ENCODE results near the gene CYTL1. TPM values are rescaled to one million over a fixed set of nuclear protein-coding genes. Genes with fewer than 3 reads are reported as not detected.
A peak's percentile ranks its signal among the peaks of the same experiment; 100 is the strongest.
"Not testable (repeated sequence)": the region's sequence is repeated elsewhere in the genome, so short reads cannot be mapped to it uniquely, and the experiment has no call there.

CYTL1 gene
- total RNA-seq, 1 donor from 2014 or later: 9.2 TPM

DNA sequence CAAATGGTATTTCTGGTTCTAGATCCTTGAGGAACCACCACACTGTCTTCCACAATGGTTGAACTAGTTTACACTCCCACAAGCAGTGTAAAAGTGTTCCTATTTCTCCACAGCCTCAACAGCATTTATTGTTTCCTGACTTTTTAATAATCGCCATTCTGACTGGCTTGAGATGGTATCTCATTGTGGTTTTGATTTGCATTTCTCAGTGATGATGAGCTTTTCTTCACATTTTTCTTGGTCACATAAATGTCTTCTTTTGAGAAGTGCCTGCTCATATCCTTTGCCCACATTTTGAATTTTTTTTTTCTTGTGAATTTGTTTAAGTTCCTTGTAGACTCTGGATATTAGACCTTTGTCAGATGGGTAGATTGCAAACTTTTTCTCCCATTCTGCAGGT is 22.3 kb downstream of the CYTL1 start:
- H3K27me3 Mint-ChIP-seq (ENCODE audit: low read depth, unreplicated experiment): peaks cover 42% of the 10 kb centered on the region
- not testable (repeated sequence) for H3K4me1 Mint-ChIP-seq (ENCODE audit: low read depth, unreplicated experiment); H3K27ac ChIP-seq (ENCODE audit: low read depth, low read length); H4K20me1 ChIP-seq (ENCODE audit: insufficient read depth, low read length); H3K9me3 Mint-ChIP-seq (ENCODE audit: unreplicated experiment); H3K4me2 ChIP-seq (ENCODE audit: low read length); H3K4me3 Mint-ChIP-seq (ENCODE audit: unreplicated experiment); H2AFZ ChIP-seq (ENCODE audit: low read depth, low read length); H3K9me3 ChIP-seq (ENCODE audit: insufficient read depth, low read depth, low read length); H3K9ac ChIP-seq (ENCODE audit: low read length); H3K4me1 ChIP-seq (ENCODE audit: insufficient read depth, low read length); H3K27me3 ChIP-seq (ENCODE audit: insufficient read depth, low read length); H3K27ac Mint-ChIP-seq (ENCODE audit: unreplicated experiment); H3K36me3 Mint-ChIP-seq (ENCODE audit: low read depth, unreplicated experiment); H3K79me2 ChIP-seq (ENCODE audit: insufficient read depth, low read length); H3K4me3 ChIP-seq (ENCODE audit: insufficient read depth, low read depth, low read length); H3K36me3 ChIP-seq (ENCODE audit: insufficient read depth, low read length)
- peak; percentile 28 for DNase-seq (ENCODE audit: low read depth)
- peak; percentile 41 for FAIRE-seq

DNA sequence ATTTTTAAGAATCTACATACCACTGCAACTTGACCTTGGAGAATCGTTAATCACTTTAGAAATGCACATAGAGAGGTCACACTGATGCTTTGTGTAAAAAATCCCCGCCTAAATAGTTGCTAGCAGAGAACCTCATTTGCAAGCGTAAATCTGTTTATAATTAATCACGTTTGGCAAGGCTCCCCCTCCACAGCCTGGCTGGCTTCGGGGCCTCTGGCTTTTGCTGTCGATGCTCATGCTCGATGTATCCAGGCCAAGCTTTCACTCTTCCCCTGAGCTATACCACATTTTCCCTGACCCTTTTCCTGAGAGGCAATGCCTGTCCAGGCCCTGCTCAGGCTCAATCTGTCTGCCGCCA is 23.4 kb downstream of the CYTL1 start:
- Mint-ChIP-seq H3K4me1 (ENCODE audit: low read depth, unreplicated experiment) (peaks cover 5% of the 10 kb centered on the region), H3K27ac (ENCODE audit: unreplicated experiment) (no peak overlapping the region), H3K9me3 (ENCODE audit: unreplicated experiment) (no peaks in the 10 kb centered on the region), H3K27me3 (ENCODE audit: low read depth, unreplicated experiment) (peaks cover 40% of the 10 kb centered on the region), H3K36me3 (ENCODE audit: low read depth, unreplicated experiment) (peaks cover 2% of the 10 kb centered on the region), H3K4me3 (ENCODE audit: unreplicated experiment) (no peak overlapping the region)
- H3K9me3 ChIP-seq (ENCODE audit: insufficient read depth, low read depth, low read length): no peaks in the 10 kb centered on the region
- H3K4me1 ChIP-seq (ENCODE audit: insufficient read depth, low read length): peaks cover 9% of the 10 kb centered on the region
- H3K4me3 ChIP-seq (ENCODE audit: insufficient read depth, low read depth, low read length): no peak overlapping the region
- TF ChIP-seq, protein P1, sequence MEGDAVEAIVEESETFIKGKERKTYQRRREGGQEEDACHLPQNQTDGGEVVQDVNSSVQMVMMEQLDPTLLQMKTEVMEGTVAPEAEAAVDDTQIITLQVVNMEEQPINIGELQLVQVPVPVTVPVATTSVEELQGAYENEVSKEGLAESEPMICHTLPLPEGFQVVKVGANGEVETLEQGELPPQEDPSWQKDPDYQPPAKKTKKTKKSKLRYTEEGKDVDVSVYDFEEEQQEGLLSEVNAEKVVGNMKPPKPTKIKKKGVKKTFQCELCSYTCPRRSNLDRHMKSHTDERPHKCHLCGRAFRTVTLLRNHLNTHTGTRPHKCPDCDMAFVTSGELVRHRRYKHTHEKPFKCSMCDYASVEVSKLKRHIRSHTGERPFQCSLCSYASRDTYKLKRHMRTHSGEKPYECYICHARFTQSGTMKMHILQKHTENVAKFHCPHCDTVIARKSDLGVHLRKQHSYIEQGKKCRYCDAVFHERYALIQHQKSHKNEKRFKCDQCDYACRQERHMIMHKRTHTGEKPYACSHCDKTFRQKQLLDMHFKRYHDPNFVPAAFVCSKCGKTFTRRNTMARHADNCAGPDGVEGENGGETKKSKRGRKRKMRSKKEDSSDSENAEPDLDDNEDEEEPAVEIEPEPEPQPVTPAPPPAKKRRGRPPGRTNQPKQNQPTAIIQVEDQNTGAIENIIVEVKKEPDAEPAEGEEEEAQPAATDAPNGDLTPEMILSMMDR (IDR thresholded peaks at IDR 0.05; ENCODE audit: insufficient read depth, low read depth, low read length): no peak
- TF ChIP-seq EZH2 (IDR thresholded peaks at IDR 0.05; ENCODE audit: insufficient read depth, low read length): no peak
- H3K79me2 ChIP-seq (ENCODE audit: insufficient read depth, low read length): no peaks in the 10 kb centered on the region
- no peak overlapping the region for H3K9ac ChIP-seq (ENCODE audit: low read length)
- H4K20me1 ChIP-seq (ENCODE audit: insufficient read depth, low read length): no peaks in the 10 kb centered on the region
- no peaks in the 10 kb centered on the region for H3K36me3 ChIP-seq (ENCODE audit: insufficient read depth, low read length)
- DNase-seq (ENCODE audit: low read depth): peak; percentile 22
- H3K4me2 ChIP-seq (ENCODE audit: low read length): no peak overlapping the region
- H3K27ac ChIP-seq (ENCODE audit: low read depth, low read length): no peak overlapping the region
- no peak for FAIRE-seq
- peaks cover 2% of the 10 kb centered on the region for H3K27me3 ChIP-seq (ENCODE audit: insufficient read depth, low read length)
- H2AFZ ChIP-seq (ENCODE audit: low read depth, low read length): no peak overlapping the region

DNA sequence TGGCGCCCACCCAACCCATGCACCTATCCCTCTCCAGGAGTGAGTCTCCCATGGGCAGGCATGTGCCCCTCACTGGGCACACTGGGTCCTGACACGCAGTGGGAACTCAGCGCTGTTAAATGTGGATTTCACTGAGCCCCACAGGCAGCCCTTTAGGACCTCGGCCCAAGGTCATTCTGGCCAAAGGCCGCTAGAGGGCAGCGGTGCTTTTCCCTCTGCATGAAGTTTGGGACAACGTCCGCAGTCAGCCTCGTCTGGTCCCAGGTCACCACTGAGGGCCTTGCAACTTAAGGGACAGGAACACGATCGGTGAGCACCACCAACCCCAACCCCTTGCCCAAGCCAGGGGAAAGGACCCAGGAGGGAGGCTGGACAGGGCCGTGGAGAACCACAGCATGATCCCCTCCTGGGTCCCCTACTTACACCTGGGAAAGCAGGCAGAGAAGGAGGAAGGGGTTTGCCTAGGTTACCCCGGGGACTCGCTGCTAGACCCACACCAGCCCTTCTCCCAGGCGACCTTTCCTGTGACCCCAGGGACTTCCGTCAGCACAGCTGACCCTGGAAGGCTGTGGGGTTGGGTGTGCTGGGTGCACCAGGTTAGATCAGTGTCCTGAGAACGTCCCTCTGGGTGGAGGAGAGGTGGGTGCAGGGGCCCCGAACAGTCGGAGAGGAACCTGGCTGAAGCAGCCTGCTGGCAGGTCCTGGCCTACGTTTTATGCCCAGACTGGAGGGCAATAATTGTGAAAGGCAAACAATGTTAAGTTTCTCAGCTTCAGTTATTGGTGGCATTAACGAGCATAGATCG is 24.0 kb downstream of the CYTL1 start:
- Histone ChIP-seq H3K27ac (ENCODE audit: low read depth, low read length) (no peak overlapping the region), H4K20me1 (ENCODE audit: insufficient read depth, low read length) (no peaks in the 10 kb centered on the region), H3K9ac (ENCODE audit: low read length) (no peak overlapping the region), H3K27me3 (ENCODE audit: insufficient read depth, low read length) (no peaks in the 10 kb centered on the region), H3K4me3 (ENCODE audit: insufficient read depth, low read depth, low read length) (no peak overlapping the region), H3K9me3 (ENCODE audit: insufficient read depth, low read depth, low read length) (no peaks in the 10 kb centered on the region), H3K36me3 (ENCODE audit: insufficient read depth, low read length) (no peaks in the 10 kb centered on the region), H3K4me2 (ENCODE audit: low read length) (no peak overlapping the region), H3K4me1 (ENCODE audit: insufficient read depth, low read length) (peaks cover 13% of the 10 kb centered on the region), H3K79me2 (ENCODE audit: insufficient read depth, low read length) (no peaks in the 10 kb centered on the region), H2AFZ (ENCODE audit: low read depth, low read length) (peak overlapping the region; percentile 35)
- Mint-ChIP-seq H3K27ac (ENCODE audit: unreplicated experiment) (no peak overlapping the region), H3K27me3 (ENCODE audit: low read depth, unreplicated experiment) (peaks cover 35% of the 10 kb centered on the region), H3K9me3 (ENCODE audit: unreplicated experiment) (no peaks in the 10 kb centered on the region), H3K4me3 (ENCODE audit: unreplicated experiment) (no peak overlapping the region), H3K4me1 (ENCODE audit: low read depth, unreplicated experiment) (peaks cover 5% of the 10 kb centered on the region), H3K36me3 (ENCODE audit: low read depth, unreplicated experiment) (peaks cover 2% of the 10 kb centered on the region)
- DNase-seq (ENCODE audit: low read depth): peak; percentile 22
- no peak for FAIRE-seq
- no peak for TF ChIP-seq EZH2 (IDR thresholded peaks at IDR 0.05; ENCODE audit: insufficient read depth, low read length)
- TF ChIP-seq, protein P1 (IDR thresholded peaks at IDR 0.05; ENCODE audit: insufficient read depth, low read depth, low read length): peak; percentile 80

All from astrocyte (in vitro differentiated cells and primary cell).